K562 (cell line): ENCODE data around the gene VEZF1. TPM values are rescaled to one million over a fixed set of nuclear protein-coding genes. Genes with fewer than 3 reads are reported as not detected.

Experiments
- CBX1 ChIP-seq: sonication (generic); IDR thresholded peaks from 2 replicates; pipeline ENCODE4 v1.6.1; 2016; ENCODE audit warnings: antibody characterized with exemption, low read depth, mild to moderate bottlenecking
- E2F3 ChIP-seq: fragments of 250-450 bp; sonication (Bioruptor Pico); IDR thresholded peaks from 2 replicates; pipeline ENCODE4 v1.4.0; 2020; ENCODE audit warnings: mild to moderate bottlenecking
- LARP7 ChIP-seq: fragments of 450-650 bp; IDR thresholded peaks from 2 replicates; pipeline ENCODE4 v1.6.1; 2016
- UBTF ChIP-seq, 2 experiments: IDR thresholded peaks; 2 replicates each; pipeline ENCODE4 v1.6.1; 2012; ENCODE audit warnings: improper control_type of control experiment in 2 of 2, low read depth in 2 of 2, low read length in 2 of 2, borderline replicate concordance in 1 of 2
- ZBTB40 ChIP-seq, 2 experiments: fragments of 450-650 bp in 1 of 2; sonication (generic) in 1 of 2; formaldehyde crosslinking in 1 of 2; IDR thresholded peaks; 2 replicates each; pipeline versions ENCODE4 v1.7.1 to v1.9.0; 2016 to 2022; ENCODE audit warnings: inconsistent platforms in 1 of 2, mild to moderate bottlenecking in 1 of 2, missing genetic modification reagents in 1 of 2
- ZBTB49 ChIP-seq: sonication (generic); formaldehyde crosslinking; IDR thresholded peaks from 2 replicates; pipeline ENCODE4 v1.8.0; 2022; ENCODE audit warnings: missing genetic modification reagents, mild to moderate bottlenecking, borderline replicate concordance
- ZNF592 ChIP-seq: fragments of 450-650 bp; IDR thresholded peaks from 2 replicates; pipeline ENCODE4 v1.6.1; 2017; ENCODE audit warnings: antibody characterized with exemption, mild to moderate bottlenecking
- polyA plus RNA-seq, 8 experiments: library from polyadenylated mRNA; depleted of rRNA in 4 of 8; stranded (reverse) in 5 of 8; unstranded in 3 of 8; fragments of >200 nt; fragmentation: Nextera tagmentation in 2 of 8; fragmentation: Illumina TruSeq in 1 of 8; extraction: Ambion mirVana in 2 of 8; extraction: Trizol in 1 of 8; gene quantifications; 2 replicates each; pipeline versions ENCODE4 v1.2.1 to v1.2.3, GENCODE V29; 2011 to 2014; ENCODE audit warnings: inconsistent platforms in 1 of 8, missing spikeins in 1 of 8
- total RNA-seq, 7 experiments: library from RNA; depleted of rRNA in 6 of 7; stranded (reverse); fragments of >200 nt in 6 of 7; fragmentation: Illumina TruSeq in 2 of 7; extraction: Trizol in 2 of 7; gene quantifications; 2 replicates each; pipeline versions ENCODE4 v1.2.1 to v1.2.3, GENCODE V29; 2011 to 2021; ENCODE audit warnings: low replicate concordance in 1 of 7

VEZF1 gene
- total and polyA plus RNA-seq, 9 of the 15 experiments (the other 6 are each of a cell fraction or from before 2014, with no cell fraction given), result 9.5 to 33.4 (median 22.1) TPM

- TF ChIP-seq ZBTB40 (IDR thresholded peaks at IDR 0.05), result 0 out of 2 replicates have a peak, but pooled peaks have one; percentile 13
- no peak for TF ChIP-seq ZBTB40 (CRISPR knock-in tag; IDR thresholded peaks at IDR 0.05)
- TF ChIP-seq ZNF592, result no peak
- no peak for TF ChIP-seq ZBTB49
- no peak for TF ChIP-seq CBX1
- 0 out of 2 replicates have a peak, but pooled peaks have one; percentile 13 for TF ChIP-seq E2F3
- TF ChIP-seq UBTF (IDR thresholded peaks at IDR 0.05; ENCODE audit: borderline replicate concordance in 1 of 2, low read depth in 2 of 2, low read length in 2 of 2), result peak in 1 of 2 experiments; percentile 57; a peak in 1 of 4 replicates
- TF ChIP-seq LARP7, result 0 out of 2 replicates have a peak, but pooled peaks have one; percentile 25
Observed at GRCh38 chr17:57987581-57988300, at the start of gene VEZF1 (continued).
